Heart left ventricle (tissue), 13 donors: ENCODE data around the gene NEUROG1.

ENCODE experiments used
- CTCF ChIP-seq, 12 donors: fragments of 200-600 bp; sonication (generic) in 4 of 12; IDR thresholded peaks; one replicate each; pipeline versions ENCODE4 v1.5.0 to v1.8.0; 2018 to 2022; ENCODE audit warnings: antibody characterized with exemption in 12 of 12, mild to moderate bottlenecking in 5 of 12
- POLR2A ChIP-seq, 2 donors: fragments of 450-650 bp; IDR thresholded peaks; one replicate each; pipeline ENCODE4 v1.6.1; 2017; ENCODE audit warnings: antibody characterized with exemption in 2 of 2, mild to moderate bottlenecking in 2 of 2, moderate library complexity in 2 of 2
- donor health status: ischemic (EF 13 %, LVEDD 7.1; RV severe dilation, severe dysfunction).
- donor health status: DM: no; HTN: yes; CAD: no.
- donor health status: DM: no; HTN: no; CAD: no.
- donor health status: ischemic (EF 25% LVEDD 6.9; RV normal size, moderate dysfunction).
- donor health status: ischemic (EF 25% LVEDD 5.7; RV mildly dilated, moderate dysfunction).
- donor health status: ischemic (EF 35%, LVEDD 5.7; RV mildly dilated, moderate dysfunction).
- donor health status: nonischemic (EF 11% LVEDD 7.7; RV severe dilation, severe dysfunction).
- donor health status: DM: yes; HTN: yes; CAD: no.
- donor health status: PGD.
- donor health status: ischemic (EF 29% LVEDD 5.4; RV normal size, mild dysfunction).
- donor health status: nonischemic (EF 23%, LVEDD 6.1; RV moderate dilation, normal function).

GRCh38 chr5:135502836-135503520, 32.8 kb downstream of the NEUROG1 start:
- TF ChIP-seq CTCF (IDR thresholded peaks at IDR 0.05), result no peak
- TF ChIP-seq POLR2A (IDR thresholded peaks at IDR 0.05), result no peak
